H1 (cell line): Measurements from ENCODE around the gene PLA2G2E. TPM values are rescaled to one million over a fixed set of nuclear protein-coding genes. Genes with fewer than 3 reads are reported as not detected.

Experiments used
- CTCF ChIA-PET: fragments of 300-600 bp; sonication (Branson Sonifier 250); formaldehyde crosslinking; loops from one replicate; lab custom pipeline; 2021; ENCODE audit not compliant: partially characterized antibody; lab: Charles Lee
- POLR2A ChIA-PET: fragments of 300-600 bp; sonication (Branson Sonifier 250); formaldehyde crosslinking; loops from one replicate; lab custom pipeline; 2021; ENCODE audit warnings: inconsistent platforms; ENCODE audit not compliant: partially characterized antibody; lab: Charles Lee
- DNase-seq, 2 experiments: peaks; one replicate each; pipeline versions ENCODE4 v3.0.0 to v3.0.0-alpha.2; 2010 to 2022; ENCODE audit warnings: low spot score in 2 of 2, low read depth in 1 of 2, mixed read lengths in 1 of 2
- FAIRE-seq: peaks from 2 replicates; lab custom pipeline; 2011; peaks lifted over from hg19 to GRCh38; lab: Jason Lieb, UNC
- H2AFZ ChIP-seq: 2 replicates; pipeline ENCODE4 v1.8.1; 2012; ENCODE audit warnings: low read length, inconsistent platforms
- H2AK5ac ChIP-seq: 2 replicates; pipeline ENCODE4 v1.6.1; 2013; ENCODE audit warnings: low read depth, low read length
- H2BK120ac ChIP-seq: replicated peaks from 2 replicates; pipeline ENCODE3; 2013; ENCODE audit warnings: low read depth, low read length, inconsistent platforms
- H2BK12ac ChIP-seq: 2 replicates; pipeline ENCODE4 v1.6.1; 2013; ENCODE audit warnings: low read depth, low read length
- H2BK15ac ChIP-seq: 2 replicates; pipeline ENCODE4 v1.6.1; 2013; ENCODE audit warnings: low read length
- H2BK20ac ChIP-seq: 2 replicates; pipeline ENCODE4 v1.6.1; 2013; ENCODE audit warnings: low read length
- H2BK5ac ChIP-seq: 2 replicates; pipeline ENCODE4 v1.6.1; 2013; ENCODE audit warnings: low read depth, low read length
- H3K14ac ChIP-seq: 2 replicates; pipeline ENCODE4 v1.6.1; 2013; ENCODE audit warnings: inconsistent platforms; ENCODE audit not compliant: insufficient read length
- H3K18ac ChIP-seq: 2 replicates; pipeline ENCODE4 v1.6.1; 2013; ENCODE audit warnings: low read length; ENCODE audit errors: extremely low read depth
- H3K23ac ChIP-seq: 2 replicates; pipeline ENCODE4 v1.6.1; 2013; ENCODE audit warnings: inconsistent platforms; ENCODE audit not compliant: insufficient read length
- H3K23me2 ChIP-seq: 2 replicates; pipeline ENCODE4 v1.6.1; 2013; ENCODE audit warnings: low read depth, low read length
- H3K27ac ChIP-seq: 2 replicates; pipeline ENCODE4 v1.6.1; 2011; ENCODE audit warnings: low read depth, low read length, inconsistent platforms
- H3K27me3 ChIP-seq, 4 experiments: replicated peaks in 1 of 4; 1 replicate in 1 of 4; 2 replicates in 3 of 4; pipeline versions ENCODE4 v1.6.1 to v1.8.1; 2011 to 2013; ENCODE audit warnings: low read length in 3 of 4, mild to moderate bottlenecking in 3 of 4, inconsistent platforms in 2 of 4, mixed read lengths in 2 of 4, moderate library complexity in 1 of 4; ENCODE audit not compliant: control insufficient read depth in 3 of 4, insufficient read depth in 3 of 4; ENCODE audit errors: extremely low read depth in 1 of 4
- H3K36me3 ChIP-seq, 4 experiments: 2 replicates each; pipeline versions ENCODE4 v1.6.1 to v1.8.1; 2011 to 2013; ENCODE audit warnings: mild to moderate bottlenecking in 4 of 4, low read length in 3 of 4, moderate library complexity in 2 of 4, control low read depth in 1 of 4, inconsistent platforms in 1 of 4; ENCODE audit not compliant: insufficient read depth in 4 of 4, control insufficient read depth in 2 of 4
- H3K4ac ChIP-seq: replicated peaks from 2 replicates; pipeline ENCODE3; 2013; ENCODE audit warnings: low read length, low read depth, mixed read lengths, inconsistent platforms; ENCODE audit not compliant: insufficient read length
- H3K4me1 ChIP-seq, 4 experiments: replicated peaks in 1 of 4; 1 replicate in 1 of 4; 2 replicates in 3 of 4; pipeline versions ENCODE4 v1.6.1 to v1.8.1; 2011 to 2013; ENCODE audit warnings: low read length in 3 of 4, inconsistent platforms in 2 of 4, mixed read lengths in 1 of 4; ENCODE audit not compliant: insufficient read depth in 4 of 4, control insufficient read depth in 3 of 4
- H3K4me2 ChIP-seq, 2 experiments: 2 replicates each; pipeline versions ENCODE4 v1.6.1 to v1.8.1; 2011 to 2013; ENCODE audit warnings: low read depth in 2 of 2, low read length in 2 of 2, control low read depth in 1 of 2, inconsistent platforms in 1 of 2, mild to moderate bottlenecking in 1 of 2; ENCODE audit not compliant: insufficient read depth in 1 of 2
- H3K4me3 ChIP-seq, 4 experiments: fragments of 200-600, 300-600 bp in 1 of 4; sonication (generic), shearing (Covaris generic), sonication (Bioruptor Twin) in 1 of 4; 2 replicates each; pipeline versions ENCODE4 v1.5.1 to v1.8.1; 2011 to 2016; ENCODE audit warnings: low read length in 4 of 4, low read depth in 3 of 4, control low read depth in 2 of 4, inconsistent platforms in 2 of 4, mild to moderate bottlenecking in 2 of 4, mixed read lengths in 1 of 4, moderate library complexity in 1 of 4; ENCODE audit not compliant: insufficient read depth in 2 of 4; ENCODE audit errors: extremely low read depth in 1 of 4
- H3K56ac ChIP-seq: replicated peaks from 2 replicates; pipeline ENCODE3; 2013; ENCODE audit warnings: low read depth, mild to moderate bottlenecking, mixed read lengths, low read length, inconsistent platforms; ENCODE audit not compliant: insufficient read length
- H3K79me1 ChIP-seq: 2 replicates; pipeline ENCODE4 v1.6.1; 2013; ENCODE audit warnings: low read depth, low read length, control low read depth
- H3K79me2 ChIP-seq, 2 experiments: 2 replicates each; pipeline versions ENCODE4 v1.6.1 to v1.8.1; 2012 to 2013; ENCODE audit warnings: low read length in 2 of 2, mild to moderate bottlenecking in 2 of 2, inconsistent platforms in 1 of 2; ENCODE audit not compliant: insufficient read depth in 2 of 2, control insufficient read depth in 1 of 2
- H3K9ac ChIP-seq, 4 experiments: replicated peaks in 1 of 4; 1 replicate in 1 of 4; 2 replicates in 3 of 4; pipeline versions ENCODE4 v1.6.1 to v1.8.1; 2011 to 2013; ENCODE audit warnings: low read depth in 3 of 4, low read length in 3 of 4, control low read depth in 2 of 4, mild to moderate bottlenecking in 2 of 4, moderate library complexity in 2 of 4, inconsistent platforms in 1 of 4; ENCODE audit errors: extremely low read depth in 1 of 4
- H3K9me3 ChIP-seq, 2 experiments: 2 replicates each; pipeline versions ENCODE4 v1.6.1 to v1.8.1; 2012 to 2013; ENCODE audit warnings: mild to moderate bottlenecking in 2 of 2, moderate library complexity in 2 of 2, control low read depth in 1 of 2, inconsistent platforms in 1 of 2, low read depth in 1 of 2, low read length in 1 of 2, mixed read lengths in 1 of 2; ENCODE audit not compliant: insufficient read depth in 2 of 2
- H4K20me1 ChIP-seq, 2 experiments: replicated peaks in 1 of 2; 2 replicates each; pipeline versions ENCODE3 to v1.8.1; 2011 to 2013; ENCODE audit warnings: inconsistent platforms in 2 of 2, low read length in 2 of 2, mild to moderate bottlenecking in 1 of 2; ENCODE audit not compliant: insufficient read depth in 2 of 2, control insufficient read depth in 1 of 2
- H4K5ac ChIP-seq: 2 replicates; pipeline ENCODE4 v1.6.1; 2013; ENCODE audit warnings: low read length, low read depth, mixed read lengths, inconsistent platforms; ENCODE audit not compliant: insufficient read length
- H4K8ac ChIP-seq: 2 replicates; pipeline ENCODE4 v1.8.0; 2013; ENCODE audit warnings: mild to moderate bottlenecking, moderate library complexity, low read length, inconsistent platforms; ENCODE audit not compliant: insufficient read depth; ENCODE audit errors: extremely low read depth
- H4K91ac ChIP-seq: replicated peaks from 2 replicates; pipeline ENCODE3; 2013; ENCODE audit warnings: low read length, mixed read lengths, inconsistent platforms; ENCODE audit not compliant: insufficient read length
- BRCA1 ChIP-seq: IDR thresholded peaks from 2 replicates; pipeline ENCODE4 v1.6.1; 2012; ENCODE audit warnings: low read depth, low read length, improper control_type of control experiment
- CHD1 ChIP-seq: IDR thresholded peaks from 2 replicates; pipeline ENCODE4 v1.6.1; 2012; ENCODE audit warnings: low read depth, low read length, improper control_type of control experiment
- CHD2 ChIP-seq: IDR thresholded peaks from 2 replicates; pipeline ENCODE4 v1.6.1; 2012; ENCODE audit warnings: low read length, improper control_type of control experiment
- CREB1 ChIP-seq: IDR thresholded peaks from 2 replicates; pipeline ENCODE4 v1.6.1; 2012; ENCODE audit warnings: inconsistent platforms
- JUND ChIP-seq: IDR thresholded peaks from 2 replicates; pipeline ENCODE4 v1.6.1; 2011; ENCODE audit warnings: mild to moderate bottlenecking, improper control_type of control experiment, low read length
- POLR2AphosphoS5 ChIP-seq: IDR thresholded peaks from 2 replicates; pipeline ENCODE4 v1.6.1; 2011; ENCODE audit warnings: low read depth, low read length
- SRF ChIP-seq: IDR thresholded peaks from 2 replicates; pipeline ENCODE4 v1.6.1; 2011; ENCODE audit warnings: mild to moderate bottlenecking, low read depth, low read length, moderate library complexity
- SUZ12 ChIP-seq: fragments of 200-600 bp; sonication (generic); IDR thresholded peaks from 2 replicates; pipeline ENCODE4 v1.6.1; 2012; ENCODE audit warnings: mild to moderate bottlenecking, inconsistent platforms, low read length, moderate library complexity, mixed read lengths
- TAF1 ChIP-seq: IDR thresholded peaks from 2 replicates; pipeline ENCODE4 v1.6.1; 2011; ENCODE audit warnings: mild to moderate bottlenecking, low read depth, low read length
- WGBS, 2 experiments: shearing (Covaris generic) in 1 of 2; methylation state at CpG; one replicate each; pipeline versions ENCODE4 v1.1.6 to v1.1.7; 2013 to 2015; ENCODE audit warnings: low lambda C conversion rate in 2 of 2, mixed read lengths in 2 of 2, inconsistent platforms in 1 of 2, low coverage in 1 of 2, missing lambda C conversion rate in 1 of 2; ENCODE audit not compliant: insufficient replicate concordance in 2 of 2, insufficient coverage in 1 of 2, insufficient read length in 1 of 2; ENCODE audit errors: extremely low coverage in 1 of 2, missing lambda C conversion rate in 1 of 2; 5-methylcytosine and 5-hydroxymethylcytosine counted together
- polyA plus RNA-seq, 7 experiments: library from polyadenylated mRNA; depleted of rRNA in 3 of 7; stranded (reverse) in 5 of 7; unstranded in 2 of 7; fragments of >200 nt in 5 of 7; fragments of 200-250 nt in 2 of 7; gene quantifications; 1 replicate in 5 of 7; 2 replicates in 1 of 7; 4 replicates in 1 of 7; pipeline versions ENCODE4 v1.2.1 to v1.2.3, GENCODE V29; 2011 to 2013; ENCODE audit warnings: missing spikeins in 2 of 7, mixed read lengths in 2 of 7
- total RNA-seq: library from RNA; stranded (reverse); fragmentation: NEBNext Ultra II Directional; extraction: Animal tissue kit (Norgen Biotek cat#: 25700); gene quantifications from 2 replicates; pipeline ENCODE4 v1.2.1, GENCODE V29; 2021
- TF ChIP-seq, protein P1 (sequence below): IDR thresholded peaks from 2 replicates; pipeline ENCODE4 v1.6.1; 2012; ENCODE audit warnings: low read length, inconsistent platforms

Gene PLA2G2E
- total and polyA plus RNA-seq, 2 of the 8 experiments (the other 6 are each of a cell fraction or from before 2014, with no cell fraction given), result not detected

DNA sequence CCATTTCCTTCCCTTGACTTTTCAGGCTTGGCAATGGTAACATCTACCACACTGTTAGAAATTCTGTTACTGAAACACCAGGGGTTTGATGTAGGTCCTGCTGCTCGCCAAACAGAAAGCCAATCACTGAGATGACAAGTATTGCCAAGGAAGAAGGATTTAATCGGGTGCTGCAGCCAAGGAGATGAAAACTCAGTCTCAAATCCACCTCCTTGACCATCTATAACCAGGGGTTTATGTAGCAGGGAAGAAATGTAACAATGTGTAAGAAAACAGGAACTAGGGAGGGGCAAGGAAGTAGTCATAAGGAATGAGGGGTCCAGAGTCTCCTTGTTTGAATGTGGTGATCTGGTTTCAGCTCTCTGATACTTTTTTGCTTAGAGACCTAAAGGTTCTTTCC, 30.6 kb upstream of the PLA2G2E start:
- H3K27me3 ChIP-seq, result no peaks in the 10 kb centered on the region
- H3K14ac ChIP-seq, result no peak overlapping the region
- no peaks in the 10 kb centered on the region for H3K23me2 ChIP-seq
- no peak overlapping the region for H3K4me2 ChIP-seq
- no peak overlapping the region for H3K23ac ChIP-seq
- H4K5ac ChIP-seq, result no peak overlapping the region
- FAIRE-seq (no peak), DNase-seq (no peak)
- H2BK120ac ChIP-seq, result no peak overlapping the region
- H3K27ac ChIP-seq, result no peak overlapping the region
- no peak overlapping the region for H2BK15ac ChIP-seq
- H3K36me3 ChIP-seq, result no peaks in the 10 kb centered on the region
- peaks cover 4 to 6% of the 10 kb centered on the region in 2 experiments; a peak in 2 of 4 replicates for H3K9me3 ChIP-seq
- CTCF ChIA-PET, result no interaction called here
- no peak overlapping the region for H4K91ac ChIP-seq
- H4K8ac ChIP-seq, result no peak overlapping the region
- no peak overlapping the region for H3K4me3 ChIP-seq
- POLR2A ChIA-PET, result no interaction called here
- no peak overlapping the region for H2AK5ac ChIP-seq
- WGBS, 2 experiments, result 92% methylated on average over 2 of the region's 2 CpGs; no CpG with 5 or more reads in 1 of the 2 experiments
- H3K79me1 ChIP-seq, result no peaks in the 10 kb centered on the region
- no peak overlapping the region for H2BK5ac ChIP-seq
- H4K20me1 ChIP-seq, result no peaks in the 10 kb centered on the region
- no peak overlapping the region for H3K18ac ChIP-seq
- H2AFZ ChIP-seq, result no peak overlapping the region
- no peak overlapping the region for H2BK20ac ChIP-seq
- no peak overlapping the region for H2BK12ac ChIP-seq
- H3K4me1 ChIP-seq, result peaks cover 0 to 3% (median under 1%) of the 10 kb centered on the region in 4 experiments; a peak in 2 of 7 replicates
- H3K4ac ChIP-seq, result no peak overlapping the region
- H3K9ac ChIP-seq, result no peak overlapping the region
- H3K79me2 ChIP-seq, result no peaks in the 10 kb centered on the region
- no peak overlapping the region for H3K56ac ChIP-seq
- no peak for TF ChIP-seq SUZ12
- TF ChIP-seq SRF, result no peak
- no peak for TF ChIP-seq CREB1
- no peak for TF ChIP-seq BRCA1
- TF ChIP-seq CHD2, result no peak
- TF ChIP-seq POLR2AphosphoS5, result no peak
- TF ChIP-seq TAF1, result no peak
- TF ChIP-seq CHD1, result no peak
- TF ChIP-seq, protein P1, sequence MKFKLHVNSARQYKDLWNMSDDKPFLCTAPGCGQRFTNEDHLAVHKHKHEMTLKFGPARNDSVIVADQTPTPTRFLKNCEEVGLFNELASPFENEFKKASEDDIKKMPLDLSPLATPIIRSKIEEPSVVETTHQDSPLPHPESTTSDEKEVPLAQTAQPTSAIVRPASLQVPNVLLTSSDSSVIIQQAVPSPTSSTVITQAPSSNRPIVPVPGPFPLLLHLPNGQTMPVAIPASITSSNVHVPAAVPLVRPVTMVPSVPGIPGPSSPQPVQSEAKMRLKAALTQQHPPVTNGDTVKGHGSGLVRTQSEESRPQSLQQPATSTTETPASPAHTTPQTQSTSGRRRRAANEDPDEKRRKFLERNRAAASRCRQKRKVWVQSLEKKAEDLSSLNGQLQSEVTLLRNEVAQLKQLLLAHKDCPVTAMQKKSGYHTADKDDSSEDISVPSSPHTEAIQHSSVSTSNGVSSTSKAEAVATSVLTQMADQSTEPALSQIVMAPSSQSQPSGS, result no peak
- TF ChIP-seq JUND, result no peak
